HG03558 (cell line): ENCODE data around the gene ANAPC16.
"Not testable (repeated sequence)": the region's sequence is repeated elsewhere in the genome, so short reads cannot be mapped to it uniquely, and the experiment has no call there.

ENCODE experiments used
- ATAC-seq: cut with Tn5 transposase; IDR thresholded peaks from one replicate; pipeline ENCODE4 v1.9.1; 2021; ENCODE audit warnings: moderate number of reproducible peaks; ENCODE audit not compliant: unreplicated experiment; ENCODE audit errors: extremely low read depth

Gene ANAPC16

DNA sequence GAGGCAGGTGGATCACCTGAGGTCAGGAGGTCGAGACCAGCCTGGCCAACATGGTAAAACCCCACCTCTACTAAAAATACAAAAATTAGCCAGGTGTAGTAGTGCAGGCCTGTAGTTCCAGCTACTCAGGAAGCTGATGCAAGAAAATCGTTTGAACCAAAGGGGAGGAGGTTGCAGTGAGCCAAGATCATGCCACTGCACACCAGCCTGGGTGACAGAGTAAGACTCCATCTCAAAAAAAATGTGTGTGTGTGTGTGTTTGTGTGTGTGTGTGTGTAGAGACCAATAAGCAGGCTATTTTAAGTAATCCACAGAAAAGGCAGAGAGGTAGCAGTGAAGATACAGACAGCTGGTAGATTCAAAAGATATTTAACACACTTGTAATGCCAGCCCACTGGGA lies 7.3 kb upstream of the ANAPC16 start:
- ATAC-seq = not testable (repeated sequence)

DNA sequence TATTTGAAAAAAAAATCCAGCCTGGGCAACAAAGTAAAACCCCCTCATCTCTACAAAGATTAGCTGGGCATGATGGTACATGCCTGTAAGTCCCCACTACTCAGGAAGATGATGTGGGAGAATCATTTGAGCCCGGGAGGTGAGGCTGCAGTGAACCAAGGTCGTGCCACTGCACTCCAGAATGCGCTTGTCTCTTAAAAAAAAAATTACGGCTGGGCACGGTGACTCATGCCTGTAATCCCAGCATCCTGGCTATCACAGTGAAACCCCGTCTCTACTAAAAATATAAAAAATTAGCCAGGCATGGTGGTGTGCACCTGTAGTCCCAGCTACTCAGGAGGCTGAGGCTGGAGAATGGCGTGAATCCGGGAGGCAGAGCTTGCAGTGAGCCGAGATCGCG lies 4.4 kb upstream of the ANAPC16 start:
- not testable (repeated sequence) for ATAC-seq

DNA sequence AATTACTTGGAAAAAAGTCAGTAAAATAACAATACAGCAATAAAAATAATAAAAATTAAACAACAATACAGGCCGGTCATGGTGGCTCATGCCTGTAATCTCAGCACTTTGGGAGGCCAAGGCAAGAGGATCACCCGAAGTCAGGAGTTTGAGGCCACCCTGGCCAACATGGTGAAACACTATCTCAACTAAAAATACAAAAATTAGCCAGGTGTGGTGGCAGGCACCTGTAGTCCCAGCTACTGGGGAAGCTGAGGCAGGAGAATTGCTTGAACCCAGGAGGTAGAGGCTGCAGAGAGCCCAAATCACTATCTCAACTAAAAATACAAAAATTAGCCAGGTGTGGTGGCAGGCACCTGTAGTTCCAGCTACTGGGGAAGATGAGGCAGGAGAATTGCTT lies 4.0 kb upstream of the ANAPC16 start:
- not testable (repeated sequence) for ATAC-seq

DNA sequence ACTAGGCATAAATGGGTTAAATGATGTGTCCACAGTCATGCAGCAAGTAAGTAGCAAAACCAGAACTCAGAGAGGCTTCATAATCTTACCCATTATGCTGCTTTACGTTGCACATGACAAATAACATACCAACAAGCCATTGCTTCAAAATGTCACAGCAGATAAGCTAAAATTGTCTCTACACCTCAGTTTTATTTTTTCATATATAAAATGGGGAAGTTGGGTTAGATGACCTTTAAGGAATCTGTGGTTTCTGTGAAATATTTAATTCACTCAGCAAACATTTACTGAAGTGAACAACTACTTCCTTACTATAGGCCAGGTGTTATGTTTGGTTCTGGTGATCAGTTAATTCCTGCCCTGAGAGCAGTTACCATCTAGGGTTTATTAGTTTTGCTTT lies 2.5 kb downstream of the ANAPC16 start:
- no peak for ATAC-seq

DNA sequence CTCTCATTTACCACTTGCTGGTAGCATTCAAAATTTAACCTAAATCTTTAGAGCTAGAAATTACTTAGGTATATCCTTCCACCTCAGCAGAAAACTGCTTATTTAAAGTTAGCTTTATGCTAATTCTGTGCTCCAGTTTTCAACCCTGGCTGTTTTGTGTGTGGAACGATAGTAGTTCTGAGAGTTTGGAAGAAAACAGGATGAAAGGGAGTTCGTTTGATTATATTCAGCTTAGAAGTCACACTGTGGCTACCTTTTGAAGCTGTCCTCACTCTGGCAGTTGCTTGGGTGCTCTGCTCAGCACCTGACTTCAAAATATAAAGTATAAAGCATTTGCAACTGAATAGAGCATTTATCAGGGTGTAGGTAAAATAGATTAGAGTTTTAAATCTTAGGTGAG lies 2.9 kb downstream of the ANAPC16 start:
- no peak for ATAC-seq

DNA sequence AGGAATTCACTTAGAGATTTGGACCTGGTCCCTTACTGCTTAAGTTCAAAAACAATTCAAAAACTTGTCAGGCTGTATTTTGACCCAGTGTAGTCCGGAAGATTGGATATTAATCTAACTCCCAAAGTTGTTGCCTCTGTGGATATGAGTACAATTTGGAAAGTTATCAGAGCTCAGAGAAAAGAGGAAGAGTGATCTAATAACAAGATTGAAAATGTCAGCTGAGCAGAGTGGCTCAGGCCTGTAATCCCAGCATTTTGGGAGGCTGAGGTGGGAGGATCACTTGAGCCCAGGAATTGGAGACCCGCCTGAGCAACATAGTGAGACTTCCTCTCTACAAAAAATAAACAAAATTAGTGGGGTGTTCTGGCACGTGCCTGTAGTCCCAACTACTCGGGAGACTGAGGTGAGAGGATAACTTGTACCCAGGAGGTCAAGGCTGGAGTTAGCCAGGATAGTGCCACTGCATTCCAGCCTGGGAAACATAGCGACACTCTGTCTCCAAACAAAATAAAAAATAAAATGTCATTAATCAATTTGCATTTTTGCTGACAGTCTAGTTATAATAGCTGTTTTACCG lies 3.5 kb downstream of the ANAPC16 start:
- ATAC-seq = no peak

DNA sequence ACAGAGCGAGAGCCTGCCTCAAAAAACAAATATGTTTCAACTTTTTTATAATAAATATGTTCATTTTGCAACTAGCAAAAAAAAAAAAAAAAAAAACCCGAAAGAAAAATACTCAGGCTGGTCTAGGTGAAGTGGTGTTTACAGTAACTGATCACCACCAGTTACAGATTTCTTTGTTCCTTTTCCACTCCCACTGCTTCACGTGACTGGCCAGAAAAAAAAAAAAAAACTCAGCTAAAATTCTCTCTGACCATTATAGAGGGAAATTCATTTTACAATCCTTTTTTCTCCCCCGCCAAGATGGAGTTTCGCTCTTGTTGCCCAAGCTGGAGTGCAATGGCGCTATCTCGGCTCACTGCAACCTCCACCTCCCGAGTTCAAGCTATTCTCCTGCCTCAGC lies 4.8 kb downstream of the ANAPC16 start:
- ATAC-seq = no peak

DNA sequence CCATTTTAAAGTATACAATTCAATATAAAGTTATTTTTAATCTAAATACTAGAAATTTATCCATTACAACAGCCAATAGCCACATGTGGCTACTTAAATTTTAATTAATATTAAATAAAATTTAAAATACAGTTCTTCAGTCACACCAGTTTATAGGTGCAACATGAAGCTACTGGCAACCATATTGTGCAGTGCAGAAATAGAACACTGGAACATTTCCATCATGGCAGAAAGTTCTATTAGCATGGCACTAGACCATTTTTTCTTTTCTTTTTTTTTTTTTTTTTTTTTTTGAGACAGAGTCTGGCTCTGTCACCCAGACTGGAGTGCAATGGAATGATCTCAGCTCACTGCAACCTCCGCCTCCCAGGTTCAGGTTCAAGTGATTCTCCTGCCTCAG lies 5.5 kb downstream of the ANAPC16 start:
- no peak for ATAC-seq

DNA sequence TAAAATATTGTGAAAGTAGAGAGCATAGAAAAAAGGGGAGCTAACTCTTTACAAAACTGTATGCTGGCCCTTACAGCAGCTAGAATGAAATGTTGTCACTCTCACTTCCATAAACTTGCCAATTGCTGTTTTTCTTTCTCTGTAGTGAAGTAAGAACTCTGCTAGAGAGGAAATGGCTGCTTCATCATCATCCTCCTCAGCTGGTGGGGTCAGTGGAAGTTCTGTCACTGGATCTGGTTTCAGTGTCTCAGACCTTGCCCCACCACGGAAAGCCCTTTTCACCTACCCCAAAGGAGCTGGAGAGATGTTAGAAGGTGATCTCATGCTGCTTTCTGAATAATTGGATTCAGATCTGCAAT lies 7.9 kb downstream of the ANAPC16 start:
- ATAC-seq = no peak

DNA sequence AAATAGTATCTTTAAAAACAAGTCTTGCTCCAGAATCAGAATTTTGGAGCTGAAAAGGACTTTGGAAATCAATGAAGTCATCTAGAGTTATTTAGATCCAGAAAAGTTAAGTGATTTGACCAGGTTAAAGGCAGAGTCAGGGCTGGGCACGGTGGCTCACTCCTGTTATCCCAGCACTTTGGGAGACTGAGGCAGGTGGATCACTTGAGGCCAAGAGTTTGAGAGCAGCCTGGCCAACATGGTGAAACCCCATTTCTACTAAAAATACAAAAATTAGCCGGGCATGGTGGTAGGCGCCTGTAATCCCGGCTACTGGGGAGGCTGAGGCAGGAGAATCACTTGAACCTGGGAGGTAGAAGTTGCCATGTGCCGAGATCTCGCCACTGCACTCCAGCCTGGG lies 8.4 kb downstream of the ANAPC16 start:
- ATAC-seq = not testable (repeated sequence)

DNA sequence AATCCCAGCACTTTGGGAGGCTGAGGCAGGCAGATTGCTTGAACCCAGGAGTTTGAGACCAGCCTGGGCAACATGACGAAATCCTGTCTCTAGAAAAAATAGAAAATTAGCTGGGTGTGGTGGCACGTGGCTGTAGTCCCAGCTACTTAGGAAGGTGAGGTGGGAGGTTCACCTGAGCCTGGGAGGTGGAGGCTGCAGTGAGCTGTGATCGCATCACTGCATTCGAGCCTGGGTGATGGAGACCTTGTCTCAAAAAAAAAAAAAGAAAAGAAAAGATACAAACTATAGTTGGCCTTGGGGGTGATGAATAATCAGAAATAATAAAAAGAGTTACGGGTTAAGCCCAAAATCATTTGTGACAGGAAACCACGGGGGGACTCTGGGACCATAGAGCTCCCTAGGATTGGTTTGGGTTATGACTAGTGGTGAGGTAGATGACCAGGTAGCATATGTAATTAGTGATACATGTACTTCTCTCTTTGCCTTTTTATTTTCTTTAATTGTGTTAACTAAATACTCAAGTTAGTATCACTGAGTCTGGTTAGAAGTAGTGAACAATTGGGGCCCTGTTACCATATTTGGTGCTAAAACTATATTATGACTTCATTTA lies 10.7 kb downstream of the ANAPC16 start:
- ATAC-seq = no peak

DNA sequence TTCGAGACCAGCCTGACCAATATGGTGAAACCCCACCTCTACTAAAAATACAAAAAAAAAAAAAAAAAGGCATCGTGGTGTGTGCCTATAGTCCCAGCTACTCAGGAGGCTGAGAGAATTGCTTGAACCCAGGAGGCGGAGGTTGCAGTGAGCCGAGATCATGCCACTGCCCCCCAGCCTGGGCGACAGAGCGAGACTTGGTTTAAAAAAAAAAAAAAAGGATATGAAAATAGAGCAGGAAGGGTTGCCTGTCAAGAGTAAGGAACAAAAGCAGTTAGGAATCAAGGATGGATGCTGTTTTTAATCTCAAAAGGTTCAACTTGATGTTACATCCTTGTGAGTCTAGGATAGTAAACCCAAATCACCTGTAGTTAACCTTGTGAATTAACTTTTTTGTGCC lies 12.0 kb downstream of the ANAPC16 start:
- ATAC-seq = no peak

DNA sequence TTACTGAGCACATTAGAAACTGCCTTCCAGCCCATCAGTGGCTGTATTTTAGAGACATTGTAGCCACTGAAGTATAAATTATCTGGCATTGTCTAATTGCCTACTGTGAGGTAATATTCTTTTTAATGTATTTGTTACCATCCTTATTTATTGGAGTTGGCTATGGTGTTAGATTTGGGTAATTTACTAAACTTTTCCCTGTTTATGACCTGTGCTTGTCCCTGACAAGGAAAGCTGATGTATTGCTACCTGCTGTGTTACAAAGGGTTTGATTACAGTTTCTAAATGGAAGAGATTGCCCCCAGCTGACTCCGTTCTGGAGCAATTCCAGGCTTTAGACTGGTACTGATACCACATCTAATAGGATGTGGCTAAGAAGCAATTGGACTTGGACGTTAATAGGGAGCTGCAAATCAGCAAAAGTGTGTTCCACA lies 12.5 kb downstream of the ANAPC16 start:
- ATAC-seq = no peak

DNA sequence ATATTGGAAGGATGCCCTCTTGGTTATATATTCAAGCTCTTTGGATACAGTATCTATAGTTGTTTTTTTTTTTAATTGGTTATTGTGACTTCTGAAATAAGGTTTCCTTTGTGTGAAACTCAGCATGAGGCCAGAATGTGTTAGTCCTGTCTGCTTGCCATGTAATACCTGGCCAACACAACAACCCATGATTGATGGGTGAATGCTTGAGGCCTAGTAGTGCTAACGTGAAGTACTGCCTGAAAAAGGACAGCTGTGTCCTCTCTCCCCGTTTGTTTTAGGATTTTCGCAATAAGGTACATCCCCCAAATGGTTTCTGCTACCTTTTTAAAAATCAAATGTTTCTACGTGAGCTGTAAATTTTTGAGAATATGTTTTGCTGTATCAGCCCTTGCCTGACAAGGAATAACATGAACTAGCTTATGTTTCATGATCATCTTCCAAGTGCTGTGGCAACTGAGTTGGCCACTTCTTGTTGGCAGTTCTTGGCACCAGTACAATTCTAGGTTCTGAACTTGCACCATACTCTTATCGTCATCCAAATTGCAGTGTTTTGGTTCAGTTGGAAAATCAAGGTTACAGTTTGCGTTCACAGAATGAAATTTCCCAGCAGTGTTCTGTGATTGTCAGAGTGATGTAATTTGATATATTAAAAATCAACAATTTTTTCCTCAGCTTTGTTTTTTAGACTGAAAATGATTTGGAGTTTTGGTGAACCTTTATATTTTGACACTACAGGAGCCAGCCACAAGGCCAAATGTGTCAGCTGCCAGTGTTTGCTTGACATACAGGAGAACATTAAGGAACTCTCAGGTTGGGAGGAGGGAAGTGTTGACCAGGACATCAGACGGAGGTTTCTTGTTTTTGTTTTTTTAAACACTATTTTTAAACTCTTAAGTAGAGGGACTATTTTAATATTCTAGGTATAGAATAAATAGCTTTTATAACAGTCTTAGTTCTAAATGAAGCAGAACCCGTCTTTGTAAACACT lies 13.7 kb downstream of the ANAPC16 start:
- ATAC-seq = no peak

DNA sequence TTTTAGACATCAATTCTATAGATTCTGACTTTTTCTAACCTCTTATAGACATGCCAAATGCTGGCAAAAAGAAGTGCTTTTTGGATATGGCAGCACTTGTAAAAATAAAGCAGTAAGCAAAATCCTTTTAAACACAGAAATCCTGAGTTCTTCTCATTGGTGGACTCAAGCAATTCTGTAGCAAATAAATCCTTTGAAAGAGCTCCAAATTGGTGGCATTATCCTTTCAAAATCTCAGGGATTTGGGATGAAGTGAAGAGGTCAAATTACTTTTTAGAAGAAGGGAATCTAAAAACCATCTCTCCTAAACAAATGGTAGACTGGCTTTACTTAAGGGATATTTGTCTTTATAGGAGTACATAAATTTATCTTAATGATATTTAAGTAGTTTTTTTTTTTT lies 17.8 kb downstream of the ANAPC16 start:
- ATAC-seq = no peak

DNA sequence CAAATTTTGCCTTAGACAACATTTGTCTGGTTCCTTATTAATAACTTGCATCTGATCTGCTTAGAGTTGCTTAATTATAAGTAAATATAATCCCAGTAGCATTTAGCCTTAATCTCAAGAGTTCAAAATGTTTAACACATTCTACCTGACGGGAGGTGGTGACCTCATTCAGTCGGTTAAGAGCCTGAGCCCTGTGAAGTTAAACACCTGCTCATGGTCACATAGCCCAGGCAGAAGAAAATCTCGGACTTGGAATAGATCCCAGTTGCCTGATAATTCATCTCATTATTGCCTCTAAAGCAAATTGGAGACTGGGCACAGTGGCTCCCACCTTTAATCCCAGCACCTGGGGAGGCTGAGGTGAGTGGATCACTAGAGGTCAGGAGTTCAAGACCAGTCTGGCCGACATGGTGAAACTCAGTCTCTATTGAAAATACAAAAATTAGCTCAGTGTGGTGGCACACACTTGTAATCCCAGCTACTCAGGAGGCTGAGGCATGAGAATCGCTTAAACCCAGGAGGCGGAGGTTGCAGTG lies 18.8 kb downstream of the ANAPC16 start:
- ATAC-seq = no peak

DNA sequence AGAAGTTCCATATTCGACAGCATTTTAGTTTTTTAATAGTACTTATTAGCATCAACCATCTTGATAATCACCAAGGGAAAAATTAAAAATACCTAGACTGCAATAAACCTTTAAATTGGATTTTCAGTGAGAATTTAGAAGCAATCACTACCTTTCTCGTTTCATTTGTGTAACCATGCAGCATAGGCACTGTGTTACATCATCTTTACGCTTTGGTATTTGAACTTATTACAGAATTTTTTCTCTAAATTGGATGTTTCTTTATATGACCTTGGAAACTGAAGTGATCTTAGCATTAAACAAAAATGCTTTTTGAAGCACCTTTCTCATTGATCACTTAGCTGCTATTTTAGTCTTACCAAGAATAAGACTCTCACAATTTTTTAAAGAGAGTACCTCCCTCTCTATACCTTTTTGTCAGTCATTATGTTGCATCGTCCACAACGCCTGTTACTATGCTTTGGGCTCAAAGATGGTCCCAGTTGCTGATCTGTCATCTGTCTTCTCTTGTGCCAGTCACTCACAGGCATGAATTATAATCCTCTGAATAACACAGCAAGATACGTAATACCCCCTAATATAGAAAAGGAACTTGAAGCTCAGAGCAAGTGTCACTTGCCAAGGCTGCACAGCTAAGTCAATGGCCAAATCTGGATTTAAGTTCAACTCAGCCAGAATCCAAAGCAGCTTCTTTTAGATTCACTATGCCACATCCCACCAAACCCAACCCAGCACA lies 19.9 kb downstream of the ANAPC16 start:
- ATAC-seq = no peak

DNA sequence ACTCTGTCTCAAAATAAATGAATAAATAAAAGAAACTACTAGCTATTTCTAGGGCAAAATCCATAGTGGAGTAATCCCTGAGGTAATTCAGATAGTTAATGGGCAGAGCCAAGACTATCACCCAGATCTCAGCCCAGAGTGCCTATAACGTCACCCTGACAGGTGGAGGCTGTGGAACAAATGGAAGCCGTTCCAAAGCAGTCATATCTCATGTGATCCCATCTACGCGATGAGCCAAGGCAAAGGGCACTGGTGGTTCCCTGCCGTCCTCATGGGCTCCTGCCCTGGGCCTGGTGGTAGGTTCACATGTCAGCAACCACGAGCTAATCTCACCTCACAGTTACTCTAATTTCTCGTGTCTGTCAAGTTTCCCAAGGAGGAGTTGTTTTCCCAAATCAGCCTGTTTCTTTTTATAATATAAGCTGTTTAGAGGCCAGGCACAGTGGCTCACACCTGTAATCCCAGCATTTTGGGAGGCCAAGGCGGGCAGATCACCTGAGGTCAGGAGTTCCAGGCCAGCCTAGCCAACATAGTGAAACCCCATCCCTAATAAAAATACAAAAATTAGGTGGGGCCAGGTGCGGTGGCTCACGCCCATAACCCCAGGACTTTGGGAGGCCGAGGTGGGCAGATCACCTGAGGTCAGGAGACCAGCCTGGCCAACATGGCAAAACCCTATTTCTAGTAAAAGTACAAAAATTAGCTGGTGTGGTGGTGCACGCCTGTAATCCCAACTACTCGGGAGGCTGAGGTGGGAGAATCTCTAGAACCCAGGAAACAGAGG lies 22.8 kb downstream of the ANAPC16 start:
- no peak for ATAC-seq

DNA sequence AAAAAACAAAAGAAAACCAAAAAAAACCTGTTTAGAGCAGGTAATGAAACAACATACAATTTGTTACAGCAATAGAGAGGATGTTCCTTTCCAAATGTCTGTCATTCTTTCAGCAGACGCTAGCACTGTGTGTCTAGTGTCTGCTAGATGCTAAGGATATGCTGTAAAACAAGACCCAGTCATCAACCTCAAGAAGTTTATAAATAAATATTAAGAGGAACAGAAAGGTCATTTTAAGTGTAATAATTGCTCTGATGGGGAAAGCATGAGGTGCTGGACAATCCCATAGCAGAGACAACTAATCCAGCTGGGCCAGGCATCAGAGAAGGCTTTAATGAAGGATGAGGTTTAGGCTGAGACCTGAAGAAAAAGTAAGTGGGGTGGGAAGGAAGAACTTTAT lies 23.6 kb downstream of the ANAPC16 start:
- ATAC-seq = no peak

DNA sequence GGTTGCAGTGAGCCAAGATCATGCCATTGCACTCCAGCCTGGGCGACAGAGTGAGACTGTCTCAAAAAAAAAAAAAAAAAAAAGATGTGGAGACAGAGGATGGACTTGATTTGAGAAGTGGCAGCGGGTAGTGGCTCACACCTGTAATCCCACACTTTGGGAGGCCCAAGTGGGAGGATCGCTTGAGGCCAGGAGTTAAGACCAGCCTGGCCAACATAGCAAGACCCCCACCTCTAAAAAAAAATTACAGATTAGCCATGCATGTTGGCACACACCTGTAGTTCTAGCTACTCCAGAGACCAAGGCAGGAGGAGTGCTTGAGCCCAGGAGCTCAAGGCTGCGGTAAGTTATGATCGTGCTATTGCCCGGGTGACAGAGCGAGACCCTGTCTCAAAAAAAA lies 24.6 kb downstream of the ANAPC16 start:
- no peak for ATAC-seq
